Sciatic nerve (tissue), 2 donors: ENCODE measurements around the gene LONRF2. TPM values are rescaled to one million over a fixed set of nuclear protein-coding genes. Genes with fewer than 3 reads are reported as not detected.

ENCODE experiments used
- ATAC-seq: fragments of 200-7000 bp; cut with Tn5 transposase; one replicate; pipeline ENCODE4 v1.9.1; 2020; ENCODE audit warnings: mild to moderate bottlenecking, moderate library complexity
- DNase-seq: peaks from one replicate; pipeline ENCODE4 v3.0.0-alpha.2; 2020; ENCODE audit warnings: low spot score
- intact Hi-C: fragments of 100-400 bp; cut with DNase I; formaldehyde crosslinking; loops from one replicate; pipeline ENCODE4 v1.14.2; 2022
- total RNA-seq: library from RNA; stranded (reverse); fragmentation: NEBNext Ultra II Directional; extraction: Animal tissue kit (Norgen Biotek cat#: 25700); gene quantifications from one replicate; pipeline ENCODE4 v1.2.1, GENCODE V29; 2021
- donor health status: DM: no; HTN: no; CAD: no.
- donor health status: DM: no; HTN: no; CAD: no.

Gene LONRF2
- total RNA-seq, 1 donor from 2014 or later = 11.4 TPM

GRCh38 chr2:100303744-100304143 lies 18.6 kb downstream of the LONRF2 start:
- ATAC-seq (no peak), DNase-seq (no peak)
- intact Hi-C loops = no loop called here

GRCh38 chr2:100302585-100302892 lies 19.8 kb downstream of the LONRF2 start:
- DNase-seq (no peak), ATAC-seq (no peak)
- intact Hi-C loops = no loop called here

- DNase-seq = no peak
- intact Hi-C loops = no loop called here
- ATAC-seq = no peak
Measured at GRCh38 chr2:100301881-100302584, 20.3 kb downstream of the LONRF2 start.

GRCh38 chr2:100299548-100299947 lies 22.8 kb downstream of the LONRF2 start:
- no peak for ATAC-seq
- DNase-seq = no peak
- intact Hi-C loops = no loop called here

GRCh38 chr2:100297511-100297910 lies 24.8 kb downstream of the LONRF2 start:
- intact Hi-C loops = no loop called here
- DNase-seq (no peak), ATAC-seq (no peak)

- ATAC-seq = no peak
- intact Hi-C loops = no loop called here
- no peak for DNase-seq
Measured at GRCh38 chr2:100294162-100294497, 28.2 kb downstream of the LONRF2 start.

GRCh38 chr2:100293341-100294161 lies 28.8 kb downstream of the LONRF2 start:
- DNase-seq (no peak), ATAC-seq (no peak)
- intact Hi-C loops = no loop called here

GRCh38 chr2:100292022-100292580 lies 30.2 kb downstream of the LONRF2 start:
- intact Hi-C loops = no loop called here
- DNase-seq (no peak), ATAC-seq (no peak)

- intact Hi-C loops = no loop called here
Measured at GRCh38 chr2:100291152-100291970, 30.9 kb downstream of the LONRF2 start.

GRCh38 chr2:100290718-100291151 lies 31.6 kb downstream of the LONRF2 start:
- no peak for ATAC-seq
- DNase-seq = no peak
- intact Hi-C loops = no loop called here

More at GRCh38 chr2:100291152-100291970, 30.9 kb downstream of the LONRF2 start:
- no peak for DNase-seq
- peak; percentile 89 for ATAC-seq

- no peak for DNase-seq
- no peak for ATAC-seq
- intact Hi-C loops = no loop called here
Measured at GRCh38 chr2:100289020-100289419, 33.3 kb downstream of the LONRF2 start.

- intact Hi-C loops = no loop called here
- DNase-seq (no peak), ATAC-seq (no peak)
Measured at GRCh38 chr2:100286318-100286717, 36.0 kb downstream of the LONRF2 start.

- intact Hi-C loops = no loop called here
- no peak for DNase-seq
- no peak for ATAC-seq
Measured at GRCh38 chr2:100285691-100286090, 36.6 kb downstream of the LONRF2 start.

GRCh38 chr2:100285011-100285410 lies 37.3 kb downstream of the LONRF2 start:
- DNase-seq (no peak), ATAC-seq (no peak)
- intact Hi-C loops = no loop called here

GRCh38 chr2:100283724-100284501 lies 38.4 kb downstream of the LONRF2 start:
- intact Hi-C loops = no loop called here
- no peak for DNase-seq
- ATAC-seq = no peak

- intact Hi-C loops = no loop called here
- DNase-seq (no peak), ATAC-seq (peak; percentile 83)
Measured at GRCh38 chr2:100281521-100282438, 40.5 kb downstream of the LONRF2 start.

GRCh38 chr2:100279586-100280534 lies 42.4 kb downstream of the LONRF2 start:
- no peak for ATAC-seq
- no peak for DNase-seq
- intact Hi-C loops = no loop called here
